IMR-90 (cell line): Measurements from ENCODE around the gene PARP3. TPM values are rescaled to one million over a fixed set of nuclear protein-coding genes. Genes with fewer than 3 reads are reported as not detected.
A peak's percentile ranks its signal among the peaks of the same experiment; 100 is the strongest.

Source experiments
- ATAC-seq: fragments of 200-7000 bp; cut with Tn5 transposase; 2 replicates; pipeline ENCODE4 v1.9.1; 2020; ENCODE audit warnings: low read depth, mild to moderate bottlenecking, moderate library complexity
- BruUV-seq: library from RNA; stranded (reverse); fragments of 400-500 nt; replicated peaks from 2 replicates; lab custom pipeline; 2021; lab: Mats Ljungman, UMichigan
- CTCF ChIA-PET: fragments of 300-600 bp; formaldehyde crosslinking; extraction: SDS; loops from one replicate; lab custom pipeline; 2021; ENCODE audit warnings: antibody characterized with exemption; lab: Yijun Ruan, JAX
- POLR2A ChIA-PET: fragments of 300-600 bp; sonication (Branson Sonifier 250); formaldehyde crosslinking; loops from one replicate; lab custom pipeline; 2022; ENCODE audit warnings: antibody characterized with exemption; ENCODE audit not compliant: unreplicated experiment; lab: Charles Lee
- DNase-seq: peaks from one replicate; pipeline ENCODE4 v3.0.0; 2013
- H2AFZ ChIP-seq: replicated peaks from 2 replicates; pipeline ENCODE3; 2013; ENCODE audit warnings: low read length, mild to moderate bottlenecking; ENCODE audit not compliant: poor library complexity
- H2AK5ac ChIP-seq: 2 replicates; pipeline ENCODE4 v1.6.1; 2013; ENCODE audit warnings: low read depth, low read length, inconsistent platforms
- H2AK9ac ChIP-seq: replicated peaks from 2 replicates; pipeline ENCODE3; 2013; ENCODE audit warnings: mild to moderate bottlenecking, low read depth, low read length, moderate library complexity; ENCODE audit not compliant: poor library complexity
- H2BK120ac ChIP-seq: 2 replicates; pipeline ENCODE4 v1.6.1; 2013; ENCODE audit warnings: low read depth, low read length, inconsistent platforms
- H2BK15ac ChIP-seq: 3 replicates; pipeline ENCODE4 v1.6.1; 2013; ENCODE audit warnings: low read depth, low read length, inconsistent platforms
- H2BK20ac ChIP-seq: 2 replicates; pipeline ENCODE4 v1.6.1; 2013; ENCODE audit warnings: low read depth, mild to moderate bottlenecking, inconsistent platforms, low read length, moderate library complexity
- H2BK5ac ChIP-seq: 2 replicates; pipeline ENCODE4 v1.6.1; 2013; ENCODE audit warnings: mild to moderate bottlenecking, low read depth, low read length, inconsistent platforms; ENCODE audit not compliant: poor library complexity, severe bottlenecking
- H3K14ac ChIP-seq: replicated peaks from 2 replicates; pipeline ENCODE4 v1.6.1; 2013; ENCODE audit warnings: low read depth, low read length, inconsistent platforms
- H3K18ac ChIP-seq: 2 replicates; pipeline ENCODE4 v1.6.1; 2013; ENCODE audit warnings: low read depth, low read length, control low read depth
- H3K23ac ChIP-seq: 2 replicates; pipeline ENCODE4 v1.6.1; 2013; ENCODE audit warnings: low read depth, low read length, inconsistent platforms
- H3K27ac ChIP-seq: 2 replicates; pipeline ENCODE4 v1.5.1; 2013; ENCODE audit warnings: mild to moderate bottlenecking, control low read depth, low read length; ENCODE audit not compliant: insufficient read depth
- H3K27me3 ChIP-seq: 2 replicates; pipeline ENCODE4 v1.6.1; 2013; ENCODE audit warnings: low read length; ENCODE audit not compliant: control insufficient read depth, insufficient read depth
- H3K36me3 ChIP-seq: 2 replicates; pipeline ENCODE4 v1.6.1; 2013; ENCODE audit warnings: low read length, mixed read lengths; ENCODE audit not compliant: control insufficient read depth, insufficient read depth
- H3K4ac ChIP-seq: 2 replicates; pipeline ENCODE4 v1.6.1; 2013; ENCODE audit warnings: low read depth, low read length, inconsistent platforms
- H3K4me1 ChIP-seq: 2 replicates; pipeline ENCODE4 v1.6.1; 2013; ENCODE audit warnings: low read length, mixed read lengths; ENCODE audit not compliant: control insufficient read depth, insufficient read depth
- H3K4me2 ChIP-seq: 2 replicates; pipeline ENCODE4 v1.6.1; 2013; ENCODE audit warnings: low read depth, mild to moderate bottlenecking, control low read depth, low read length, moderate library complexity
- H3K4me3 ChIP-seq: 2 replicates; pipeline ENCODE4 v1.5.1; 2013; ENCODE audit warnings: low read depth, mild to moderate bottlenecking, control low read depth, low read length, moderate library complexity; ENCODE audit not compliant: insufficient read depth
- H3K56ac ChIP-seq: 2 replicates; pipeline ENCODE4 v1.6.1; 2013; ENCODE audit warnings: low read length, inconsistent platforms; ENCODE audit not compliant: insufficient read depth; ENCODE audit errors: extremely low read depth
- H3K79me1 ChIP-seq, 2 experiments: 2 replicates each; pipeline ENCODE4 v1.6.1; 2013; ENCODE audit warnings: low read length in 2 of 2, inconsistent platforms in 1 of 2, low read depth in 1 of 2
- H3K9ac ChIP-seq: 2 replicates; pipeline ENCODE4 v1.6.1; 2013; ENCODE audit warnings: low read depth, low read length, control low read depth
- H3K9me1 ChIP-seq: 2 replicates; pipeline ENCODE4 v1.6.1; 2013; ENCODE audit warnings: low read length, inconsistent platforms; ENCODE audit not compliant: insufficient read depth
- H3K9me3 ChIP-seq: 2 replicates; pipeline ENCODE4 v1.6.1; 2013; ENCODE audit warnings: low read length; ENCODE audit not compliant: control insufficient read depth, insufficient read depth
- H4K20me1 ChIP-seq: 2 replicates; pipeline ENCODE4 v1.6.1; 2013; ENCODE audit warnings: low read length, inconsistent platforms; ENCODE audit not compliant: insufficient read depth
- H4K5ac ChIP-seq: 2 replicates; pipeline ENCODE4 v1.6.1; 2013; ENCODE audit warnings: mild to moderate bottlenecking, low read depth, low read length, control low read depth
- H4K8ac ChIP-seq, 2 experiments: 2 replicates each; pipeline ENCODE4 v1.6.1; 2013; ENCODE audit warnings: low read depth in 2 of 2, low read length in 2 of 2, control low read depth in 1 of 2, inconsistent platforms in 1 of 2
- H4K91ac ChIP-seq: 2 replicates; pipeline ENCODE4 v1.6.1; 2013; ENCODE audit warnings: low read depth, low read length, inconsistent platforms; ENCODE audit not compliant: insufficient read depth
- ELK1 ChIP-seq: fragments of 150-350 bp; IDR thresholded peaks from 2 replicates; pipeline ENCODE4 v1.6.1; 2016; ENCODE audit warnings: low read depth, mild to moderate bottlenecking, low read length, moderate library complexity, borderline replicate concordance
- FOS ChIP-seq: fragments of 150-350 bp; IDR thresholded peaks from 2 replicates; pipeline ENCODE4 v1.6.1; 2016; ENCODE audit warnings: low read depth, low read length
- MAFK ChIP-seq: IDR thresholded peaks from 2 replicates; pipeline ENCODE4 v1.6.1; 2012; ENCODE audit warnings: low read depth, low read length, improper control_type of control experiment
- MXI1 ChIP-seq: IDR thresholded peaks from 2 replicates; pipeline ENCODE4 v1.6.1; 2012; ENCODE audit warnings: low read depth, mild to moderate bottlenecking, low read length, moderate library complexity, borderline replicate concordance
- RAD21 ChIP-seq: IDR thresholded peaks from 2 replicates; pipeline ENCODE4 v1.6.1; 2012; ENCODE audit warnings: low read length, improper control_type of control experiment
- RFX5 ChIP-seq: IDR thresholded peaks from 2 replicates; pipeline ENCODE4 v1.8.0; 2012; ENCODE audit warnings: low read depth, mild to moderate bottlenecking, low read length, moderate library complexity
- USF2 ChIP-seq: fragments of 150-350 bp; IDR thresholded peaks from 2 replicates; pipeline ENCODE4 v1.6.1; 2017; ENCODE audit warnings: mild to moderate bottlenecking, antibody characterized with exemption, low read length, low read depth
- WGBS, 2 experiments: methylation state at CpG; one replicate each; pipeline versions ENCODE4 v1.1.5 to v1.1.7; 2013; ENCODE audit warnings: missing lambda C conversion rate in 2 of 2; ENCODE audit not compliant: insufficient read length in 1 of 2; ENCODE audit errors: extremely low coverage in 2 of 2; 5-methylcytosine and 5-hydroxymethylcytosine counted together
- dilution Hi-C: fragments of 300-500 bp; cut with HindIII; formaldehyde crosslinking; loops from one replicate; pipeline ENCODE4 v1.14.3; 2018; ENCODE audit warnings: low sequenced_read_pairs; ENCODE audit not compliant: unreplicated experiment
- in situ Hi-C: fragments of 300-500 bp; cut with MboI; formaldehyde crosslinking; loops from 3 replicates; pipeline ENCODE4 v1.14.3; 2019; ENCODE audit warnings: low sequenced_read_pairs, inconsistent platforms, mixed read lengths
- intact Hi-C: fragments of 100-400 bp; cut with micrococcal nuclease; formaldehyde crosslinking; loops from 2 replicates; pipeline ENCODE4 v1.10.0; 2022
- polyA plus RNA-seq, 3 experiments: library from polyadenylated mRNA; depleted of rRNA; stranded (reverse); fragments of >200 nt; gene quantifications; 2 replicates each; pipeline ENCODE4 v1.2.3, GENCODE V29; 2012; ENCODE audit warnings: low replicate concordance in 1 of 3
- total RNA-seq: library from RNA; depleted of rRNA; stranded (reverse); fragments of >200 nt; gene quantifications from 2 replicates; pipeline ENCODE4 v1.2.3, GENCODE V29; 2012

Gene PARP3
- total and polyA plus RNA-seq, 2 of the 4 experiments (the other 2 are of a cell fraction): 16.3 to 22.0 TPM

GRCh38 chr3:51937611-51938450, 4.3 kb upstream of the PARP3 start (continued):
- TF ChIP-seq RFX5: no peak

GRCh38 chr3:51938780-51939425, 3.3 kb upstream of the PARP3 start:
- H2BK15ac ChIP-seq: no peak overlapping the region
- ChIA-PET POLR2A (no interaction called here), CTCF (no interaction called here)
- H3K56ac ChIP-seq: no peak overlapping the region
- H3K36me3 ChIP-seq: peaks cover 41% of the 10 kb centered on the region
- H2AFZ ChIP-seq: no peak overlapping the region
- H4K91ac ChIP-seq: no peak overlapping the region
- H2BK120ac ChIP-seq: no peak overlapping the region
- no peak overlapping the region for H3K9ac ChIP-seq
- no peak overlapping the region for H4K8ac ChIP-seq
- no peak for ATAC-seq
- no peaks in the 10 kb centered on the region for H3K27me3 ChIP-seq
- peaks cover 12% of the 10 kb centered on the region for H3K9me1 ChIP-seq
- H2BK5ac ChIP-seq: no peak overlapping the region
- BruUV-seq: no TSS peak
- H3K4me3 ChIP-seq: no peak overlapping the region
- no peak overlapping the region for H3K4me2 ChIP-seq
- peaks cover 13% of the 10 kb centered on the region for H3K4me1 ChIP-seq
- in situ Hi-C loops: loop anchor here (25.0 kb wide), 1 partner anchor 552 kb away; the partner anchor contains the start of genes MANF and RBM15B
- 81% methylated on average over 2 of the region's 9 CpGs; no CpG with 5 or more reads in 1 of the 2 experiments for WGBS, 2 experiments
- peaks cover 9% of the 10 kb centered on the region for H4K20me1 ChIP-seq
- H3K9me3 ChIP-seq: no peaks in the 10 kb centered on the region
- DNase-seq: no peak
- no peak overlapping the region for H3K14ac ChIP-seq
- no peak for TF ChIP-seq RAD21
- TF ChIP-seq USF2: no peak
- no peak for TF ChIP-seq MXI1
- no peak for TF ChIP-seq FOS
- no peak for TF ChIP-seq MAFK
- TF ChIP-seq ELK1: no peak
- H3K27ac ChIP-seq: no peak overlapping the region
- H3K4ac ChIP-seq: no peak overlapping the region
- no peak overlapping the region for H2BK20ac ChIP-seq
- no peak overlapping the region for H3K23ac ChIP-seq
- H4K5ac ChIP-seq: no peak overlapping the region
- intact Hi-C loops: no loop called here
- no peak overlapping the region for H2AK5ac ChIP-seq
- peak overlapping the region; percentile 57 for H2AK9ac ChIP-seq
- peaks cover 21 to 41% of the 10 kb centered on the region in 2 experiments; a peak in 3 of 4 replicates for H3K79me1 ChIP-seq
- dilution Hi-C loops: no loop called here
- no peak overlapping the region for H3K18ac ChIP-seq
